Activated naive CD8-positive, alpha-beta T cell treated with anti-CD3 and anti-CD28 coated beads, Interleukin-2, amount 10 ng/mL, durations not matched to agents 7 days and 5 days (primary cell): ENCODE results near the gene INSC. TPM values are rescaled to one million over a fixed set of nuclear protein-coding genes. Genes with fewer than 3 reads are reported as not detected.

Experiments used
- ATAC-seq: fragments of 150-1000 bp; cut with Tn5 transposase; one replicate; pipeline ENCODE4 v1.10.0; 2021; ENCODE audit warnings: low read depth, moderate library complexity
- POLR2A ChIA-PET: fragments of 350-600 bp; sonication (Branson Sonifier 250); formaldehyde crosslinking; loops from one replicate; lab custom pipeline; 2021; ENCODE audit warnings: antibody characterized with exemption; lab: Charles Lee
- DNase-seq: peaks from one replicate; pipeline ENCODE4 v3.0.0; 2021
- H3K27ac Mint-ChIP-seq: one replicate; pipeline ENCODE4 v1.8.0; 2022; ENCODE audit warnings: mild to moderate bottlenecking, mixed read lengths
- H3K27me3 Mint-ChIP-seq: one replicate; pipeline ENCODE4 v1.8.0; 2022; ENCODE audit warnings: mild to moderate bottlenecking, moderate library complexity, mixed read lengths
- H3K36me3 Mint-ChIP-seq: one replicate; pipeline ENCODE4 v1.8.0; 2021; ENCODE audit warnings: mild to moderate bottlenecking, mixed read lengths
- H3K4me1 Mint-ChIP-seq: one replicate; pipeline ENCODE4 v1.8.0; 2021; ENCODE audit warnings: mixed read lengths
- H3K4me3 Mint-ChIP-seq: one replicate; pipeline ENCODE4 v1.8.0; 2022; ENCODE audit warnings: mild to moderate bottlenecking, moderate library complexity, mixed read lengths
- H3K9me3 Mint-ChIP-seq: one replicate; pipeline ENCODE4 v1.8.0; 2021; ENCODE audit warnings: mixed read lengths
- total RNA-seq, 2 experiments: library from RNA; stranded (reverse); gene quantifications; one replicate each; pipeline ENCODE4 v1.2.3, GENCODE V29; 2021

INSC gene
- total RNA-seq, 2 experiments from 2014 or later: 0.23 TPM; not detected in 1

DNA sequence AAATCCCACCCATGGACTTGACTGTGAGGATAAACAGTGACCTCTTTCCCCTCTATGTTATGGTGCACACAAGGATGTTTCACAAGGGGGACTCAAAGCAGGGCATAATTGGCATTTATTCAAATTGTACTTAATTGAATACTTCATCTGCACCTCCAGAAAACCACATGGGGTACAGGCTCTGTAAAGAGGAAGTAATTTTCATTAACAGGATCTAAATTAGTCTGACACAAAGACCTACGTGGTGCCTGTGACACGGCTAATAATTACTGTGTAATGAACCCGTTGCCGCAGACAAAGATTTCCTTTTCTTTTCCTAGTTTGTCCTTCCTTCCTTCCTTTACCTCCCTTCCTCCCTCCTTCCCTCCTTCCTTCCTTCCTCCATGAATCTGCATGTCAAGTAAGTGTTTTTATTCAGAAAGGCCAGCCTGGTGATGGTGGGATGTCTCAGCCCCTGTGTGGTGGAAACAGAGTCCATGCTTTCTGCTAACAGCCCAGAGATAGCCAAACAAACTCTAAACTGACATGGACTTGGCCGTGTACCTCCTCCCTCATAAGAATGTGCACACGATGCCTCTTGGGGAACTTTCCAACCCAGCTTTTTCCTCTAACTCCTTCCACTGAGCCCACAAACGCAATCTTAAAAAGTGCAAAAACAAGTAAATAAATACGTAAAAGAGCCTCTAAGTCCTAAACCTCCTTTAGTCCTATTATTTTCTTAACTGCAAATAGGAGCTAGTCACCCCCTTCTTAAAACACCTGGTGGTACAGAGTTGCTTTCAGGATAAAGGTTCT, 118.8 kb downstream of the INSC start:
- Mint-ChIP-seq H3K36me3 (no peaks in the 10 kb centered on the region), H3K4me3 (no peak overlapping the region), H3K9me3 (no peaks in the 10 kb centered on the region), H3K4me1 (no peaks in the 10 kb centered on the region), H3K27ac (no peak overlapping the region), H3K27me3 (peaks cover 6% of the 10 kb centered on the region)
- POLR2A ChIA-PET: no interaction called here
- DNase-seq (no peak), ATAC-seq (no peak)

DNA sequence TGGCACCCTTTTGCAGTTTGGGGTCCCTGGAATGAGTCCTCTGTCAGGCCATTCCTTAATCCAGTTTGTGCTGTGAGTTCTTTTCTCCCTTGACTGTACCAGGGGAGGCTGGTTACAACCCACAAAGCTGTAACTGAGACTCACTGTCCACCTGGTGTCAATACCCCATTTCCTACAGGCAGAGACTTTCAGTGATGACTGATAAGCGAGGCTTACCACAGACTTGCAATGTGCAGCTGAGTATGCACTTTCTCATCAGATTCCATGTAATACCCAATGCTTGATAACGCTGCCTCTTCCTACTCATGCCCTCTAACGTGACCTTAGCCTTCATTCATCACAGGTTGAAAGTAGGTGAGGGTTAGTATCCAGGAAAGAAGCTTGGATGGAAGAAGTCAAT, 120.1 kb downstream of the INSC start:
- Mint-ChIP-seq H3K4me3 (no peak overlapping the region), H3K27ac (no peak overlapping the region), H3K36me3 (no peaks in the 10 kb centered on the region), H3K9me3 (no peaks in the 10 kb centered on the region), H3K4me1 (no peaks in the 10 kb centered on the region), H3K27me3 (peaks cover 6% of the 10 kb centered on the region)
- ATAC-seq: no peak
- no peak for DNase-seq
- POLR2A ChIA-PET: no interaction called here

DNA sequence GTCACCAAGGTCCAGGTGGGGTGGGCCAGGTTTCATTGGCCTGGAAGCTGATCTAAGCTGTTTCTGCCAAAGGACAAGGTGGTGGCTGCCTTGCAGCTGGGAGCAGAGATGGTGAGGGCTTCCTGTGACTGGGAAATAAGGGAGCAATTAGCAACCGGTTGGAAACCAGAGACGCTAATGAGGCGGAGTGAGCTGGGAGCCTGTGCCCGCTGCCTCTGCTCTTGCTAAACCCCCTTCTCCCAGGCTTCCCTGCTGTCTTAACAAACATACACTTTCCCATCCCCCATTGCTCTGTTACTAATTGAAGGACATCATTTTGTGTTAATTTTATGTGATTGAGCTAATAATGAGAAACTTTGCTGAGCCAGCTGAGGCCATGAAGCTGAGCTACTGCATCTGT, 121.8 kb downstream of the INSC start:
- DNase-seq (no peak), ATAC-seq (no peak)
- Mint-ChIP-seq H3K27me3 (peaks cover 6% of the 10 kb centered on the region), H3K9me3 (no peaks in the 10 kb centered on the region), H3K4me1 (no peaks in the 10 kb centered on the region), H3K27ac (no peak overlapping the region), H3K4me3 (no peak overlapping the region), H3K36me3 (no peaks in the 10 kb centered on the region)
- POLR2A ChIA-PET: no interaction called here

DNA sequence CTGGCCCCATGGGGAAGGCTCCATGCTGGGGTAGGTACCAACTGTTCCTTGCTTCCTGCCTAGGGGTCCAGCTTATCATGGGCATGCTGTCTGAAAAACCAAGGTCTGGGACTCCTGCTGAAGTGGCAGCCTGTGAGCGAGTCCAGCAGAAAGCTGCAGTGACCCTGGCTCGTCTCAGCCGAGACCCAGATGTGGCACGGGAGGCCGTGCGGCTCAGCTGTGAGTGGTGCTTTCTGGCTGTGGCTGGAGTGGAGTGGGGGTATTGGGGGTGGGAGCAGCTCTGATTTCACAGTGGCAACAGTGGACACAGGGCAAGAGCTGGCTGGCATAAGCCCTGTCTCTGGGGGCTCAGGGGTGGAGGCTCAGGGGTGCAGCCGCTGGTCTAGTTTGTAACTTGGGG, 124.1 kb downstream of the INSC start:
- Mint-ChIP-seq H3K36me3 (no peaks in the 10 kb centered on the region), H3K4me1 (no peaks in the 10 kb centered on the region), H3K9me3 (no peaks in the 10 kb centered on the region), H3K27ac (no peak overlapping the region), H3K4me3 (no peak overlapping the region), H3K27me3 (peaks cover 5% of the 10 kb centered on the region)
- POLR2A ChIA-PET: no interaction called here
- no peak for ATAC-seq
- DNase-seq: no peak

DNA sequence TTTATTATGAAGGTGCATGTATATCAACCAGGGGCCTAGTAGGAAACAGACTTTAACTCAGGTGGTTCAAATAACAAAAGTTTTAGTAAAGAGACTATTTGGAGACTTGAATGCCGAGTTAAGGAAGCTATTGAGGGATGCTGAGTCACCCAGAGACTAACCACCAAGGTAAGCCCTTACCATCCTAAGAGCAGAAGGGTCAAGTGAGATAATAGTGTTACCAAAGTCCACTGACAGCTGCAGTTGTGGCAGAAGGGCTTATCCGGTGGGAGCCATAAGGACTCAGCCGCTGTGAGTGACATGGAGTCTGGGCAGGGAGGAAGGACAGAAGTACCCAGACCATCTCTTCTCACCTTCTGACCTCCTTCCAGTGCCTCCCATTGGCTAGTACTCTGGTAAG, 134.0 kb downstream of the INSC start:
- Mint-ChIP-seq H3K36me3 (no peaks in the 10 kb centered on the region), H3K27me3 (peaks cover 15% of the 10 kb centered on the region), H3K27ac (no peak overlapping the region), H3K4me3 (no peak overlapping the region), H3K4me1 (no peaks in the 10 kb centered on the region), H3K9me3 (no peaks in the 10 kb centered on the region)
- DNase-seq (no peak), ATAC-seq (no peak)
- POLR2A ChIA-PET: no interaction called here

DNA sequence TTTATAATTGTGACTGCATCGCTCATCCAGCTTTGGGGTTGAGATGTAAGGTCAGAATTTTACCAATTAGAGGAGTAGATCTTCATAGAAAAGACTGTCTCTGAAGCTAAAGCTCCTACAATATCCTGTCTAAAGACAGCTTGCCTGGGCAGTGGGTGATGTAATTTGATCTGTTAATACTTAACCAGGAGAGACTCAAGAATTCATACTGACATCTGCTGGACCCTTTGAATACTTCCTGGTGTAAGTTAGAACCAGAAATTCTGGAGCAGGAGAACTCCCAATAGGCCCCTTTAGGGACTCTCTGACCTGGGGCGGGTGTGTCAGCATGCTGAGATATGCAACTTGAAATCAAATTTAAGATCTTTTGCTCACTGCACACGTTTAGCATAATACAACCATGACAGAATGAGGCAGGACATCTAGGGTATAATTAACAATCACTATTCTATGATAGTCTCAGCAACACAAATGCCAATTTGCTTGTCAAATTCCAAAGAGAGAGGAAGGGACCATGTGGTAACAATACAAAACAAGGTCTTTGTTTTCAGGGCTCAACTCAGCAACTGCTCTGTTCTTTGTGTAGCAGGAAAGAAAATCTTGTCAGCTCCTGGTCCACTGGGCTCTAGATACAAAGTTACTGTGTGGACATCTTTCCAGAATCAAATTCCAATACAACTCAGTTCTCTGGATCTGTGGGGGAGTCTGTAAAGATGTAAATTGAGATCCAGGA, 143.9 kb downstream of the INSC start:
- Mint-ChIP-seq H3K4me1 (no peaks in the 10 kb centered on the region), H3K27ac (no peak overlapping the region), H3K4me3 (no peak overlapping the region), H3K36me3 (no peaks in the 10 kb centered on the region), H3K9me3 (no peaks in the 10 kb centered on the region), H3K27me3 (peaks cover 12% of the 10 kb centered on the region)
- POLR2A ChIA-PET: no interaction called here
- DNase-seq (no peak), ATAC-seq (no peak)

DNA sequence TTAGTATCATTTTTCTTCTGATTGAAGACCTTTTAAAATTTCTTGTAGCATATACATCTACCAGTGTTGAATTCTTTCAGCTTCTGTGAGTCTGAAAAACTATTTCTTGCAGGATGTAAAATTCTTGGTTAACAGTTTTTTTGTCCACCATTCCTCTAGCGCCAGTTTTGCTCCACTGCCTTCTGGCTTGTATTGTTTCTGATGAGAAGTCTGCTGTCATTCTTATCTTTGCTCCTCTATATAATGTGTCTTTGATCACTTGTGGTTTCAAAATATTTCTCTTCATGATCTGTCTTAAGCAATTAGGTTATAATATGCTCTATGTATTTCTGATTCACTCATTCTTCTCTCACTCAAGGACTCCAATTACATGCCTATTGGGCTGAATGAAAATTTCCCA, 152.3 kb downstream of the INSC start:
- peaks cover 3% of the 10 kb centered on the region for H3K9me3 Mint-ChIP-seq

DNA sequence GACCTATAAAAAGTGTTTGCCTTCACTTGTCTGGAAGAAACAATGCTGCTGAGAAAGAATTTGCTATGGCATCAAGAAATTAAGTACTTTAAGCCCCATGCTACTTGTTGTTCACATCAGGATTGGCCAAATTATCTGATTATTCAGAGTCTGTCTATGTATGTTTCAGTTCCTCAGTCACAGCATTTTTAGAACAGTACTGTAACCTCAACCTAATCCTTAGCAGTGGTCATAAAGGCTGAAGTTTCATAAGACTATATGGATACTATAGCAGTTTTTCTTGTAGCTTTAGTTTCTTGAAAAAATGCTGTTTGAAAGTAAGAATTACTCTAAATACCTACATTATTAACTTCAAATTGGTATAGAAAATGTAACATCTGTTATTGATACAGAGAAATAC, 153.9 kb downstream of the INSC start:
- Mint-ChIP-seq H3K4me1 (no peaks in the 10 kb centered on the region), H3K36me3 (no peaks in the 10 kb centered on the region), H3K9me3 (peaks cover 3% of the 10 kb centered on the region), H3K4me3 (no peak overlapping the region), H3K27ac (no peak overlapping the region), H3K27me3 (peaks cover 7% of the 10 kb centered on the region)
- DNase-seq (no peak), ATAC-seq (no peak)
- POLR2A ChIA-PET: no interaction called here

More for the DNA sequence above, 152.3 kb downstream of the INSC start:
- Mint-ChIP-seq H3K27me3 (peaks cover 2% of the 10 kb centered on the region), H3K4me1 (no peaks in the 10 kb centered on the region), H3K36me3 (no peaks in the 10 kb centered on the region), H3K27ac (no peak overlapping the region), H3K4me3 (no peak overlapping the region)
- POLR2A ChIA-PET: no interaction called here
- DNase-seq (no peak), ATAC-seq (no peak)

DNA sequence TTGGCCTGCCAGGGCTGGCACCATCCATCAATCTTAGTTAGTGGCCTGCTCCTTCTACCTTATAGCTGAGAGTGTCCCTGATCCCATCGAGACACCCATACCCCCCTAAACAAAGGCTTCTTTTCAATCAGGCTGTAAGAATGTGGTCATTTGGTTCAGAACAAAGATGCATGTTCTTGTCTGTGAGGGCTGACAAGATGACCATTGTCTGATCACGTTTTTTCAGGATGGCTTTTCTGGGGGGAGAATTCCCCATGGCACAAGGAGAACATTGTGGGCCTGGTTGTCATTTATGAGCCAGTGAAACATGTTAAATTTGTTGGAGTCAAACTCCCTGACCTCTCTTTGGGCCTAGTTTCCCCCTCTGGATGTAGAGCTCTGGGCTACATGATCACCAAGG, 160.4 kb downstream of the INSC start:
- H3K27ac Mint-ChIP-seq: no peak overlapping the region
- DNase-seq (no peak), ATAC-seq (no peak)
- POLR2A ChIA-PET: no interaction called here
- H3K9me3 Mint-ChIP-seq: no peaks in the 10 kb centered on the region
- no peaks in the 10 kb centered on the region for H3K4me1 Mint-ChIP-seq
- H3K4me3 Mint-ChIP-seq: no peak overlapping the region
- no peaks in the 10 kb centered on the region for H3K36me3 Mint-ChIP-seq
- H3K27me3 Mint-ChIP-seq: peaks cover 7% of the 10 kb centered on the region

DNA sequence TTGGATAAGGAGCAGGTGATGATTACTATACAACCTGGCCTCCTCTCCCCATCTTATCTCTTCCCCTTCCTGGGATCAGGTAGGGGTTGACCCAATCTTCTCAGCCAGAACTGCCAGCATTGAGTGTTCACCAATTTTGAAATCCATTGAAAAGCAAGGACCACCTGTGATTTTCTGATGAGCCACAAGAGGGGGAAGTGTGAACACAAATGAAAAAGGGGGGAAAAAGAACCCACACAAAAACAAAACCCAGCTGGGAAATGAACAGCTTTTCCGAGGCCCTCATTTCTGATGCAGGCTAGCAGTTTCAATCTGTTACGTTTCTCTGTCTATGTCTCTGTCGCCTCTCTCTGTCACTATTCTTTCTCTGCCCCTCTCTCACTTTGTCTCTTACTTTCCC, 161.9 kb downstream of the INSC start:
- no peaks in the 10 kb centered on the region for H3K4me1 Mint-ChIP-seq
- no peak for DNase-seq
- no peaks in the 10 kb centered on the region for H3K36me3 Mint-ChIP-seq
- no peak overlapping the region for H3K27ac Mint-ChIP-seq
- H3K9me3 Mint-ChIP-seq: no peaks in the 10 kb centered on the region
- POLR2A ChIA-PET: no interaction called here
- ATAC-seq: no peak
- no peak overlapping the region for H3K4me3 Mint-ChIP-seq
- H3K27me3 Mint-ChIP-seq: peaks cover 7% of the 10 kb centered on the region

DNA sequence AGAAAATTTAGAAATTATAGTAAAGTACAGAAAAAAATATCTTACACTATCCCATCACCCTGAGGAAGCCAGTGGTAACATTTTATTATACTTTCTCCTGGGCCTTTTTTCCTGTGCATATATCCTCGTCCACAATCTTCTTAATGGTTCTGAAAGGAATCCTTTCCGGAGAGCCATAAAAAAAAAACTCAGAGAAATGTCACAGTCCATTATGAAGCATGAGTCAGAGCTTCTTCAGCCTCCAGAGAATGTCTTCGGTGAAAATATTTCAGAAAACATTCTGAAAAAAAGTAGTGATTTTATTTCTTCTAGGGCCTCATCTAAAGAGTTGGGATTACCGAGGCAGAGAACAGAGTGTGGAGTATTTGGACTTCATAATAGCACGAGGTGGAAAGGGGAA, 163.4 kb downstream of the INSC start:
- H3K27ac Mint-ChIP-seq: no peak overlapping the region
- H3K4me3 Mint-ChIP-seq: no peak overlapping the region
- ATAC-seq (no peak), DNase-seq (no peak)
- H3K9me3 Mint-ChIP-seq: no peaks in the 10 kb centered on the region
- no peaks in the 10 kb centered on the region for H3K4me1 Mint-ChIP-seq
- no peaks in the 10 kb centered on the region for H3K36me3 Mint-ChIP-seq
- H3K27me3 Mint-ChIP-seq: peaks cover 10% of the 10 kb centered on the region
- POLR2A ChIA-PET: no interaction called here

DNA sequence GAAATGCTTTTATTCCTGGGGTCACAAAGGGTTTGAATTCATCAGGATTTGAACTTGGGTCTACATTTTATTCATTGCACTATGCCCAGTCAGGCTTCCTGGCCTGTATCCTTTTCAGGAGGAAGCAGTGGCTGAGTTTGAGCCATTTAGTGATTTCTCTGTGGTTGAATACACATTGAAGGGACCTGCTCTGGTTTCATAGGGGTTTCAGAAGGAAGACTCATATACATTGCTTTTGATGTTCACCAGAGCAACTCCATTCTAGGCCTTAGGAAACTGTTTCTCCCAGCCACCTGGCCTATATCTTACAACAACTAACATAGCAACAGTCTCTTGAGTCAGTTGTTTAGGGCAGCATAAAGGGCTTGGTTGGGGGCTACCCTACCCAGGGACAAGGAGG, 165.7 kb downstream of the INSC start:
- Mint-ChIP-seq H3K27ac (no peak overlapping the region), H3K4me3 (no peak overlapping the region), H3K9me3 (no peaks in the 10 kb centered on the region), H3K36me3 (no peaks in the 10 kb centered on the region), H3K27me3 (peaks cover 7% of the 10 kb centered on the region), H3K4me1 (no peaks in the 10 kb centered on the region)
- DNase-seq (no peak), ATAC-seq (no peak)
- POLR2A ChIA-PET: no interaction called here

DNA sequence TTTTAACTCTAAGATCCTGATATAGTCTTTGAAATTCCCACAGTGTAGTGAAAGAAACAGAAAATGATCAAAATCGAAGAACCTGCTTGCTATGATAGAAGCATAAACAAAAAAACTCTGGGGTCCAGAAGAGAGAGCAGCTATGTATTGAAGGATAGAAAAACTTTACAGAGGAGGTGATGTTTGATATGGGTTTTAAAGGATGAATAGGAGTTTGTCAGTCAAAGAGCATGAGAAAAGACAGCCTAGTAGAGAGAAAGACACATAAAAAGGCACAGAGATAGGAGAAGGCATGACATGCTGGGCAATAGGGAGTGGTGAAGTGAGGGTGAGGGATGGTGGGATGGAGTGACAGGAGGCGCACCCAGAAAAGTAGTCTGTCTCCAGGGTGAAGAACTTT, 168.0 kb downstream of the INSC start:
- POLR2A ChIA-PET: no interaction called here
- ATAC-seq: no peak
- Mint-ChIP-seq H3K27ac (no peak overlapping the region), H3K4me1 (no peaks in the 10 kb centered on the region), H3K9me3 (no peaks in the 10 kb centered on the region), H3K27me3 (peaks cover 5% of the 10 kb centered on the region), H3K36me3 (no peaks in the 10 kb centered on the region), H3K4me3 (no peak overlapping the region)
- no peak for DNase-seq

DNA sequence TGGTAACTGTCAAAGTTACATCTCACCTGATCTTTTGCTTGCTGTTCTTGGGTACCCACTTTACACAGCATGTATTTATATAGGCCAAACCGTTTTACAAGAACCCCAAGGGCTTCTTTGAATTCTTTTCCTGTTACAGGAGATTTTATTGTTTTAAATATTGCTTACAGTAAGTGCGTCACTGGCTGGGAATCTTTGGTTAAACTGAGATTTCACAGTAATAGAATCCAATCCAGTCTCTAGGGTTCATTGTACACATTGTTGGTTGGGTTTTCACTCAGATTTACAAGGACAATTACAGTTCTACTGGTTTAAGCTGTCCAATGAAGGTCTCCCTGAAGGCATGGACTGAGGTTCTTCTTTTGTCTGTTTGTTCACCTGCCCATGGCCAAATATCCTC, 171.7 kb downstream of the INSC start:
- Mint-ChIP-seq H3K27me3 (peaks cover 5% of the 10 kb centered on the region), H3K4me1 (no peaks in the 10 kb centered on the region)

More for the DNA sequence above, 171.7 kb downstream of the INSC start:
- Mint-ChIP-seq H3K4me3 (no peak overlapping the region), H3K36me3 (no peaks in the 10 kb centered on the region), H3K9me3 (no peaks in the 10 kb centered on the region), H3K27ac (no peak overlapping the region)
- POLR2A ChIA-PET: no interaction called here
- no peak for ATAC-seq
- no peak for DNase-seq
